Fibroblast of skin of right biceps (primary cell): Measurements from ENCODE around the gene CLDN6.
A peak's percentile ranks its signal among the peaks of the same experiment; 100 is the strongest.

ENCODE experiments used
- DNase-seq: peaks from one replicate; pipeline ENCODE4 v3.0.0-alpha.2; 2013

Gene CLDN6

GRCh38 chr16:3051009-3051408 is 33.0 kb upstream of the CLDN6 start:
- DNase-seq, result no peak

DNA sequence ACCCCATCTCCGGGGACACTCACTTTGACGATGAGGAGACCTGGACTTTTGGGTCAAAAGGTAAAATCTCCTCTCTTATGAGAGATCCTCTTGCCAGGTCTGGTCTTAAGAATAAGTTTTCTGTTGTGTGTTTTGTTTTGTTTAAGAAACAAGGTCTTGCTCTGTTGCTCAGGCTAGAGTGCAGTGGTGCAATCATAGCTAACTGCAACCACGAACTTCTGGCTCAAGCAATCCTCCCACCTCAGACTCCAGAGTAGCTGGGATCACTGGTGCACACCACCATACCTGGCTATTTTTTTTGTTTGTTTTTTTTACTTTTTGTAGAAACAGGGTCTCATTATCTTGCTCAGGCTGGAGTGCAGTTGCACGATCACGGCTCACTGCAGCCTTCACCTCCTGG is 32.5 kb upstream of the CLDN6 start:
- no peak for DNase-seq

DNA sequence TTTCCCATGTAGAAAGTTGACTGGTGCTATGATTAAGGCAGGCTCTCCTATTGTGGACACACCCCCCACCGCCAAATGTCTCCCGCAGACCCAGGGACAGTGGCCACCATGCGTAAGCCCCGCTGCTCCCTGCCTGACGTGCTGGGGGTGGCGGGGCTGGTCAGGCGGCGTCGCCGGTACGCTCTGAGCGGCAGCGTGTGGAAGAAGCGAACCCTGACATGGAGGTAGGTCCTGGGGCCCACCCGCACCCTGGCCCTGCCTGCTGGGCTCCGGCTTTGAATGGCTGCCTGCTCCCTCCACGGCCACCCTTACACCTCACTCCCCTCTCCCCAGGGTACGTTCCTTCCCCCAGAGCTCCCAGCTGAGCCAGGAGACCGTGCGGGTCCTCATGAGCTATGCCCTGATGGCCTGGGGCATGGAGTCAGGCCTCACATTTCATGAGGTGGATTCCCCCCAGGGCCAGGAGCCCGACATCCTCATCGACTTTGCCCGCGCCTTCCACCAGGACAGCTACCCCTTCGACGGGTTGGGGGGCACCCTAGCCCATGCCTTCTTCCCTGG is 32.0 kb upstream of the CLDN6 start:
- no peak for DNase-seq

GRCh38 chr16:3047387-3047720 is 29.4 kb upstream of the CLDN6 start:
- DNase-seq, result no peak

- DNase-seq, result no peak
Measured at GRCh38 chr16:3046641-3047386, 28.8 kb upstream of the CLDN6 start.

GRCh38 chr16:3045758-3046640 is 28.0 kb upstream of the CLDN6 start, which contains the start of gene MMP25:
Gene MMP25, plus strand, starts transcription at chr16:3046561. Its CDS starts 357 bp downstream, at chr16:3046918.
- no peak for DNase-seq

- DNase-seq, result no peak
Measured at GRCh38 chr16:3044708-3045107, 26.7 kb upstream of the CLDN6 start.

DNA sequence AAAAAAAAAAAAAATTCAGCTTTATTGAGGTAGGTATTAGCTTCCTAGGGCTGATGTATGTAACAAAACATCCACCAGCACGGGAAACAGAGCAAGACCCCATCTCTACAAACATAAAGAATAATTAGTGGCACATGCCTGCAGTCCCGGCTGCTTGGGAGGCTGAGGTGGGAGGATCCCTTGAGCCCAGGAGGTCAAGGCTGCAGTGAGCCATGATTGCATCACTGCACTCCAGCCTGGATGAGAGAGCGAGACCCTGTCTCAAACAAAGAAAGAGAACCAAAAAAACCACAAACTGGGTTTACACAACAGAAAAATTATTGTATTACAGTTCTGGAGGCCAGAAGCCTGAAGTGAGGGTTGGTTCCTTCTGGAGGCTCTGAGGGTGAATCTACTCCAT is 24.4 kb upstream of the CLDN6 start:
- no peak for DNase-seq

GRCh38 chr16:3038896-3039295 is 20.9 kb upstream of the CLDN6 start:
- no peak for DNase-seq

- no peak for DNase-seq
Measured at GRCh38 chr16:3038256-3038655, 20.3 kb upstream of the CLDN6 start.

- DNase-seq, result no peak
Measured at GRCh38 chr16:3036726-3037315, 18.8 kb upstream of the CLDN6 start, which contains the start of gene BICDL2. Gene BICDL2, minus strand, starts transcription at chr16:3036944. Its CDS starts 1,448 bp downstream, at chr16:3035496.

- DNase-seq, result no peak
Measured at GRCh38 chr16:3035972-3036725, 18.2 kb upstream of the CLDN6 start.

DNA sequence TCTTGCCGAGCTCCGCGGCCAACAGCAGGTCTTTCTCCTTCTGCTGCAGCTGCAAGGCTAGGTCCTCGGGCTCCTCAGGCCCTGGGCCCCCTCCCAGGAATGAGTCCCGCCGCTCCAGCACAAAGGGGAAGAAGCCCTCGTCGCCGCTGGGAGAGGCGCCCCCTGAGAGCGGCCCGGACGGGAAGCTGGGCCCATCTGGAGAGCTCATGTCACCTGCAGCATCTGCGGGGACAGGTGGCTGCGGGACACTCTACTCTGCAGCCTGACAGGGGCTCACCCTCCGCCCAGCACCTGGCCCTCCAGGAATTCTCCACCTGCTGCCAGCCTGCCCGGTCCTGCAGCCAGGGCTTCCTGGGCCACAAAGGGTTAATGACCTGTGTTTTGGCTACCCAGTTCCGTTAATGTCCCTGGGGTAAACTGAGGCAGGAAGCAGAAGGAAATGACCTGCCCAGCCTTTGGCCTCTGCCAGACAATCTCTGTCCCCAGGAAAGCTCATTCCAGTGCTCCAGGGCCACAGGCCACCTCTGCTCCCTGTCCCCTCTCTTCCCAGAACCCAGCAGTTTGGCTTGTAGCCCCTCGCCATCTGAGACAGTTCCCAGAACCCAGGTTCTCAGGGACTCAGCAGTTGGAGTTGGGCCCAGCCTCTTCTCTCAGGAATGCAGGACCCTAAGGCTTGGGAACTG is 17.4 kb upstream of the CLDN6 start:
- DNase-seq, result no peak

DNA sequence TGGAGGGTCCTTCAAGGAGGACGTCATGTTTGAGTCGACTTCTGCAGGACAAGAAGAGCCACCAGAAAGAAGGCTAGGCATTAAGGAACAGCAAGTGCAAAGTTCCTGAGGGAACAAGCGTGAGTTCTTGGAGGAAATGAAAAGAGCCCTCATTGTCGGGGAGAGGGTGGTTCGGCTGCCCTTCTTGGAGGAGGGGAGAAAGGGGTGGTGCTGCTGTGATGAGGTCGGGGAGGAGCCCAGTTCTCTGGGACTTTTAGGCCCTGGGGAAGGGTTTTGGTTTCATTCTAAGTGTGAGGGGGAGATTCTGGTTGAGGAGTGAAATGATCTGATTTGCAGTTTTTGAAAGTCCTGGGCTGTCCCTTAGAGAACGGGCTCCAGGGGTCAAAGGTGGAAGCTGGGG is 14.6 kb upstream of the CLDN6 start:
- DNase-seq, result no peak

DNA sequence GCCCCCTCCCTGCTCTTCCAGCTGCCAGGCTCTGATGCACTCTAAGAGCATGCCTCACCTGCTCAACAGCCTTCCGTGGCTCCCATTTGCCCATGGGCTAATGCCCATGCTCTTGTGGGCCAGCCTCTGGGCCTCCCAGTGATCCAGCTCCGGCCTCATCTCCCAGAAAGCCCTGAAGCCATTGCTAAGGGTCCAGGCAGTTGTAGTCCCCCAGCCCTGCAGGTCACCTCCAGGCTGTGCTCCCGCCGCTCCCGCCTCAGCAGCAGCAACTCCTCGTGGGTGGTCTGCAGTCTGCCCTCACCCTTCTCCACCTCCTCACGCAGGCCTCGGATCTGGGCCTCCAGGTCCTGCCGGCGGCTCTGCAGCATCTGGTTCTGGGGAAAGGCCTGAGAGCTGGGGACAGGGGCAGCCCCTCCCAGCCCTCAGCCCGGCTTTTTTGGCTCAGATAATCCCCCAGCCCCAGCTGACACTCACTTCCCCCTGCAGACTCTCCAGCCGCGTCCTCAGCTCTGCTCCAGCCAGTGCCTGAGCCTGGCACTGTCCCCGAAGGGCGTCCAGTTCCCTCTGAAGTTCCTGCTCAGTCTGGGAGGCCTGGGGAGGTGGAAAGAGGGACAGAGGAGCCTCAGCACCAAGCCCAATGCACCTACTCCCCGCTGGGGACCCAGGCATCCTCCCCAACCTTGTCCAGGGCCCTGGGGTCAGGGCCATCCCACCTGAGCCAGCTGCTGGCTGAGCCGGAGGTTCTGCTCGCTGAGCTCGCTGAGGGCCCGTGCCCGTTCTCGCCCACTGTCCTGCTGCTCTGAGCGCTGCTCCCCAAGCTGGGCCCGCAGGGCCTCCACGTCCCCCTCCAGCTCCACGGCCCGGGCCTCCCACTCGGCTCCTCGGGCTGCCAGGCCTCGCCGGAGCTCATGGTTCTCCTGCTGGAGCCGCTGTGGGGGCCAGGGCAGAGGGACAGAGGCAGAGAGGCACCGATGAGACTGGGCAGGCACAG is 12.5 kb upstream of the CLDN6 start:
- no peak for DNase-seq

GRCh38 chr16:3029491-3030221 is 11.7 kb upstream of the CLDN6 start:
- peak; percentile 47 for DNase-seq

- no peak for DNase-seq
Measured at GRCh38 chr16:3028716-3029319, 10.8 kb upstream of the CLDN6 start.

DNA sequence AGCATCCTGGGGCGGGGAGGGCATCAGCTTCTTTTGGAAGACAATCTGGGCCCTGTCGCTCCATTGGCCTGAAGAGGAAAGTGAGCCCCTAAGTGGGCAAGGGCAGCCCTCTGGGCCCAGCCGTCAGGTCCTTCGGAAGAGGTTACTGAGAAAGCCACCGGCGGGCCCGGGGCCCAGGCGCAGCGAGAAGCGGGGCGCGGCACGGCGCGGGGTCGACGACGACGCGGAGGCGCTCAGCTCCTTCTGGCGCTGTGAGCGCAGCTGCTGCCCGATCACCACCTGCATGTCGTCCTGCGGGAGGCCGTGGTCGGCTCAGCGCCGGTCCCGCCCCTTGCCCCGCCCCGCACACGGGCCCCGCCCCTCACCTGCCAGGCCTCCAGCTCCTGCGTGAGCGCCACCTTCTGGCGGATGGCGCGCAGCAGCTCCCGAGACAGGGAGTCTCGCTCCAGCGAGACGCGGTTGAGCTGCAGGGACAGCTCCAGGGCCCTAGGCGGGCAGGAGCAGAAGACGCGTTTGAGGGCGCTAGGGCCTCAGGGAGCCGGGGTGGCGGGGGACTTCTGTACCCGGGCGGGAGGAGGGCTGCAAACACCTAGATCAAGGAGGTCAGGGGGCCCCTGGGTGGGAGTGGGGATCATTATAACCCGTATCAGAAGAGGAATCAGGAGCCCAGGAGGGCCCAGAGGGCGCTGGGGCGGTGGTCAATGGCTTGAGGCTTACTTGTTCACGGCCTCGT is 10.2 kb upstream of the CLDN6 start:
- peak; percentile 75 for DNase-seq

- no peak for DNase-seq
Measured at GRCh38 chr16:3027489-3027795, 9.5 kb upstream of the CLDN6 start.
